Stimulated activated naive CD8-positive, alpha-beta T cell treated with anti-CD3 and anti-CD28 coated beads, Interleukin-15, Interleukin-2, amounts not matched to agents 100 U/mL and 50 U/mL, for 24 hours (primary cell): Measurements from ENCODE around the gene CEP68.
"Not testable (repeated sequence)": the region's sequence is repeated elsewhere in the genome, so short reads cannot be mapped to it uniquely, and the experiment has no call there.

ENCODE experiments used
- ATAC-seq: fragments of 150-1000 bp; cut with Tn5 transposase; one replicate; pipeline ENCODE4 v1.10.0; 2021
- DNase-seq: peaks from one replicate; pipeline ENCODE4 v3.0.0; 2021

CEP68 gene

DNA sequence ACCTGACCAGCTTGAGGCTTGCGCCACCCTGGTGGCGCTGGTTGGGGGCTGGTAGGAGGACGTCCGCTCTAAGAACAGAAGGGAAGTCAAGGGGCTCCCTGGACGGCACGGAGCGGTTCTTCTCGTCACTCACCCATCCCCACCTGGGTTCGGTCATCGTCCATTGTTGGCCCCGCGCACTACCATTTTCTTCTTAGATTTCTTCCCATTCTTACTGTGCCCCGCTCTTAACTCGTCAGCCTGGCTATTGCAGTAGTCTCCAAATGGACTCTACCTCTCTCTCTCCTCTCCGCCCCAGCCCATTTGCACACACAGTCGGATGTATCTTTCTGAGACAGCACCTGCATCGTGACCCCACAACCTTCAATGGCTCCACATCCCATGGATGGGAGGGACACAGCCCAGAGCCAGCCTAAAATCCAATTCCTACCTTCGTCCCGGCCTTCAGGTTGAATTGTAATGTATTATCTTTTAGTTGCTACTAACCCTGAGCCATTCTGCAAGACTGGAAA lies 74.5 kb downstream of the CEP68 start:
- DNase-seq (no peak), ATAC-seq (peak; percentile 4)

DNA sequence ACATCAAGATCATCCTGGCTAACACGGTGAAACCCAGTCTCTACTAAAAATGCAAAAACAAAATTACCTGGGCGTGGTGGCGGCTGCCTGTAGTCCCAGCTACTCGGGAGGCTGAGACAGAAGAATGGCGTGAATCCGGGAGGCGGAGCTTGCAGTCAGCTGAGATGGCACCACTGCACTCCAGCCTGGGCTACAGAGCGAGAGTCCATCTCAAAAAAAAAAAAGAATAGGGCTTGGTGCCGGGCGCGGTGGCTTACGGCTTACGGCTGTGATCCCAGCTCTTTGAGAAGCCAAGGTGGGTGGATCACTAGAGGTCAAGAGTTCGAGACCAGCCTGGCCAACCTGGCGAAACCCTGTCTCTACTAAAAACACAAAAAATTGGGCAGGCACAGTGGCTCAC lies 76.7 kb downstream of the CEP68 start:
- not testable (repeated sequence) for DNase-seq, ATAC-seq

DNA sequence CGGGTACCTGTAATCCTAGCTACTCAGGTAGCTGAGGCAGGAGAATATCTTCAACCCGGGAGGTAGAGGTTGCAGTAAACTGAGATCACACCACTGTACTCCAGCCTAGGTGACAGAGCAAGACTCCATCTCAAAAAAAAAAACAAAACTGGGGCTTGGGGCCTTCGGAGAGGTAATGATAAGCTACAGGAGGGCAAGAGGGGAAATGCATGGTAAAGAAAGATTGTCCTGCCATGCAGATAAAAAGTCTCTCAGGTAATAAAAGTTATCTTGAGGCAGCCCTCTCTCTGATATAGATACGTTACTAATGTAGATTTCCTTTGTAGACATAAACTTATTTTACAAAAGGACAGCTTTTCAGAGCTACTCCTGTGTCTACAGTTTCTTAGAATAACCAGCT lies 77.4 kb downstream of the CEP68 start:
- DNase-seq (no peak), ATAC-seq (no peak)

- no peak for DNase-seq
- ATAC-seq = no peak
Measured at GRCh38 chr2:65134158-65134557, 77.9 kb downstream of the CEP68 start.

GRCh38 chr2:65136253-65136652 lies 80.0 kb downstream of the CEP68 start:
- no peak for DNase-seq
- no peak for ATAC-seq
